ENCODE results near the gene BMPER.

The BMPER gene

GRCh38 chr7:33922820-33923219 lies 17.5 kb downstream of the BMPER start:
- H3K4me3 ChIP-seq (ENCODE audit: low read length) = no peak overlapping the region

DNA sequence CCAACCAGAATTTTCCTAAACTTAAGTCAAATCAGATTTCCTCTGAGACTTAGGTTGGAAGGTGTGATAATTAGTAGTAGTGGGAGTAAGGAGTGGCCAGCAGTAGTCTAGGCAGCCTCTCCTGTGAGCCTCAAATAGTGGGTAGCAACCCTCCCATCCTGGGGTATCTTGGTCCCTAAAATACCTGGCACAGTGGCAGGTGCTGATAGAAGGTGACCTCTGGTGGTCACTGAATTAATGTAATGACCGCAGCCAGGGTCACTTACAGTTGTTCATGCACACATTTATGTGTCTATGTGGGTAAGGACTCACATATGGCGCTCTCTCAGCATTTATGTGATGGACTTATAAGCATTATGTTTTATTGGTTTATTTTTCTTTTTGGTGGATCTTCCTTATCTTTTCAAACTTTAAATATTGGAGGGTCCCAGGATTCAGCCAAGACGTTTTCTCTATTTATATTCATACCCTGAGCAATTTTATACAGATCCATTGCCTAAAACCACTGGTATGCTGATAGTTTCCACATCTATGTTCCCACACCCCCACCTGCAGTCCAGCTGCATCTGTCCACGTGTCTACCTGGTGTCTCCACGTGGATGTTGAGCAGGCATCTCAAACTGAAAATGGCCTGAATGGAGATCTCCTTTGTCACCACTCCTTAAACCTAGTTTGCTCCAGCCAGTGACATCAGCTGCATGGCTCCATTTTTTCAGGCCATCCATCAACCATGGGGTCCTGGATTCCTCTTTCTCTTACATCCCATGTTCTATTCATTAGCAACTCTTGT lies 18.3 kb downstream of the BMPER start:
- TF ChIP-seq ZNF274 (IDR thresholded peaks at IDR 0.05; ENCODE audit: low read depth, low read length) = no peak
- H3K4me3 ChIP-seq (ENCODE audit: low read length) = no peak overlapping the region

More at GRCh38 chr7:33922820-33923219, 17.5 kb downstream of the BMPER start:
- TF ChIP-seq ZNF274 (IDR thresholded peaks at IDR 0.05; ENCODE audit: low read depth, low read length) = no peak

DNA sequence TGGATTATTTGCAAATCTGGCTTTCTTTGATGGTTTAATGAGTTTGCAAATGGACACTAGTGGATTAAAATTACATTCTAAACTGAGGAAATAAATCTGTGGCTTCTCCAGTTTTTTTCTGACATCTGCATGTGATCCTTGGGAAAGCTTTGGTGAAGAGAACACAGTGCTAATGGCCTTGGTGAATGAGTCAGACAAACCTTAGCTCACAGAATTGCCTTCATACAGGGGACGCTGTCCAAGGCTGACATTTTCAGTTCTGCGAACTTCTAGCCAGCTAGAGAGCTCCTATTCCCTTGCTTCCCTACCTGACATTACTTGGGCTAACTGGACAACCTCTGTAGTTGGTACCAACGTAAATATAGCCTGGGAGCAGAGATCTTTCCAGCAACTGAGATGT lies 21.2 kb downstream of the BMPER start:
- no peak for TF ChIP-seq ZNF274 (IDR thresholded peaks at IDR 0.05; ENCODE audit: low read depth, low read length)

DNA sequence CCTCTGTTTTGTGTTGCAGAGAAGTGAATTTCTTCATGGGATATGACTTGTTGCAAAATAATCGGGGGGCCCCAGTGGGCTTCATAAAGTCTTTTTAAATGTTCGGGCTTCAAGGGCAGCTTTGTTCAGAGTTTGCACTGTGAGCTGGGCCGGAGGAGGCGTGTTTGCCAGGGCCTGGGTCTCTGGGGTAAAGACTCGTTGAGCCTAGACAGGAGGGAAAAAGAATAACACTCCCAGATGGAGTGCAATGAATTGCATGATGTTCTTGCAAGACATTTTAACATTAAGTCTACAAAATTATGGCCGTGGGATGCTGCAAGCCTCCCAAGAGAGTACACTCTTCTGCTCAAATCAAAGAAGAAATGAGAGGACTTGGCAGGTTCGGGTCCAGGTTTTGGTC lies 23.6 kb downstream of the BMPER start:
- H3K4me3 ChIP-seq (ENCODE audit: low read length) = no peak overlapping the region
- TF ChIP-seq ZNF274 (IDR thresholded peaks at IDR 0.05; ENCODE audit: low read depth, low read length) = no peak

More for the DNA sequence above, 21.2 kb downstream of the BMPER start:
- H3K4me3 ChIP-seq (ENCODE audit: low read length) = no peak overlapping the region

- no peak for TF ChIP-seq ZNF274 (IDR thresholded peaks at IDR 0.05; ENCODE audit: low read depth, low read length)
- no peak overlapping the region for H3K4me3 ChIP-seq (ENCODE audit: low read length)
Observed at GRCh38 chr7:33932221-33932620, 26.9 kb downstream of the BMPER start.

DNA sequence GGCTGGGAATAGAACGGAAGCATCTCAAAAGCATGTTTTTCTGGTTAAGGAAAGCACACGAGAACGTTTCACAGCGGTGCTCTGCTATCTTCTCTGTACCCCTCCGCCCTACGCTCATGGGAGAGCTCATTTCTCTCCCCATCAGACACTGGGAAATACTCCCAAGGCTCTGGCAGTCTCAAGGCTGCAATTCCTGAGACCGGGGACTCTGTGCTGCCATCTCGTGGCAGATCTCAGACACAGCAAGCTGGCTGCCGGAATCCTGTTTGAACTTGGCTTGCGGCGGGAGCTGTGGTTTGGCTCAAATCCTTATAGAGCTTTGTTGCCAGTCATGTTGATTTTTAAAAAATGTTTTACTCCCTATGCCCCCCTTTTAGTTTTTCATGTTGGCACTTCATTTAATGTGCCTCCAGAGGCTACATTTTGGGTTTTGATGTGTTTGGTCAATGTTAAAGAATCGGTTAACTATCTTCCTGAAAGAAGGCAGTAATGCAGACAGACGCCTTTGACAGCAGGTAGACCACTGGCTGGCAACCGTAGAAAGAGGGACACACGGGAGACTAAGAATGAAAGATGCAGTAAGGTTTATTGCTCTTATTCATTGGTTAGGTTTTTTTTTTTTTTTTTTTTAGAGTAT lies 27.6 kb downstream of the BMPER start:
- H3K4me3 ChIP-seq (ENCODE audit: low read length) = no peak overlapping the region

DNA sequence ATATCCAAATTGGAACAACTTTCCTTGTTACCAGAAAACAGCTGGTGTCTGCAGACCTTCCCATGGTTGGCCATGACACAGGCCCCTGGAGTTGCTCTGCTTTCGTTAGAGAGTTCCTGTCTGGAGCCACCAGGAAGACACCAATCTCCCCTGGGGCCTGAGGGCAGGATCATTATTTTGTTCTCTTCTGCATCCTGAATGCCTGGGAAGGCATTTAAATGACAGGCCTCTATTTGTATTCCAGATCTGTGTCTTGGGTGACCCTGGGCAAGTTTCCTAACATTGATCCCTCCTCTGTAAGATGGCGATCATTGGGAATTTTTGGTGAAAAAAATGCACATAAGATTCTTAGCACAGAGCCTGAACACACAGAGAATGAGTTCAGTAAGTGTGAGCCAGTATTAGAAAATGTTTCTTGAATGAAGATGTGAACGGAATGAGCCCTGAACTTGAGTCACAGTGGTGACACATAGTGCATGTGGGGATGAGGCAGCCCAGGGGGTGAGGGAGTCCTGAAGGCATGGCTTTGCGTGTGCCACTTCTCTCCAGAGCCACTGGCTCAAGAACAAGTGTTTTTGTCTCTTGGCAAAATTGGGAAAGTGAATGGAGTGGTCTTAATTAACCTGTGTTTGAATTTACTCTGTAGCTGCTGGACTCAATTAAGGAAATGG lies 28.4 kb downstream of the BMPER start:
- no peak overlapping the region for H3K4me3 ChIP-seq (ENCODE audit: low read length)
- no peak for TF ChIP-seq ZNF274 (IDR thresholded peaks at IDR 0.05; ENCODE audit: low read depth, low read length)

More for the DNA sequence above, 27.6 kb downstream of the BMPER start:
- no peak for TF ChIP-seq ZNF274 (IDR thresholded peaks at IDR 0.05; ENCODE audit: low read depth, low read length)

GRCh38 chr7:33934391-33934790 lies 29.1 kb downstream of the BMPER start:
- TF ChIP-seq ZNF274 (IDR thresholded peaks at IDR 0.05; ENCODE audit: low read depth, low read length) = no peak
- H3K4me3 ChIP-seq (ENCODE audit: low read length) = no peak overlapping the region

DNA sequence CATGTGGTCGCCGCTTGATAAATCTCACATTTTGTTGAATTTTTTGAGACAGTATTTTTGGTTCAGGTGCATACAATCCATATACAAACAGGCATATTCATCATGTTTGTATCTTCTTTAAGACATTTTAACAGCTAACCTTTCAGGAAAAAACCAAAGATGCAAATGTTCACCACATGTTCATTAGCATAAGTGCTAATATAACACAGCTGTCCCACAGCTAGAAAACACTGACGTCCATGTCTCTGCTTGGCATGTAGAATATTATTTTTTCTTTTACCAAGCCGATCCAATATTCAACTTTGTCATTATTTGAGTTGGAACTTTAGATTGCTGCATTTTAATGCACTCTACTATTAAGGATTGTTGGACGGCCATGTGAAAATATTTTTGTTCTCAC lies 31.2 kb downstream of the BMPER start:
- H3K4me3 ChIP-seq (ENCODE audit: low read length) = no peak overlapping the region
- TF ChIP-seq ZNF274 (IDR thresholded peaks at IDR 0.05; ENCODE audit: low read depth, low read length) = no peak

- H3K4me3 ChIP-seq (ENCODE audit: low read length) = no peak overlapping the region
- no peak for TF ChIP-seq ZNF274 (IDR thresholded peaks at IDR 0.05; ENCODE audit: low read depth, low read length)
Observed at GRCh38 chr7:33937871-33938270, 32.5 kb downstream of the BMPER start.

GRCh38 chr7:33939121-33939520 lies 33.8 kb downstream of the BMPER start:
- H3K4me3 ChIP-seq (ENCODE audit: low read length) = no peak overlapping the region
- no peak for TF ChIP-seq ZNF274 (IDR thresholded peaks at IDR 0.05; ENCODE audit: low read depth, low read length)

DNA sequence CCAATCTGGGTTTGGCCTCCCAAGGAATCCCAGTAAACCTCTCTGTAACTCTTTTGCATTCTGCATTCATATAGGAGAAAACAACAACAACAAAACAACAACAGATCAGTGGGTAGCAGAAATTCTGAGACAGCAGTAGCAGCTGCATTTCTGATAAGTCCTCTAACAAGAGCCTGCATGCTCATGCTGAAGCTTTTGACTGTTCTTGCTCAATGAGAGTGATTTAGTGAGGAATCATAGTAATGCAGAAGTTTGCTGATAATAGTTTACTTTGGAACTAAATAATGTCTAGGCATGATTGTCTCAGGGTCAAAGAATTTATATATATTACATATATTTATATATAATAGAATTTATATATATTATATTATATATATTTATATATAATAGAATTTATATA lies 35.2 kb downstream of the BMPER start:
- no peak overlapping the region for H3K4me3 ChIP-seq (ENCODE audit: low read length)
- no peak for TF ChIP-seq ZNF274 (IDR thresholded peaks at IDR 0.05; ENCODE audit: low read depth, low read length)

- TF ChIP-seq ZNF274 (IDR thresholded peaks at IDR 0.05; ENCODE audit: low read depth, low read length) = no peak
- H3K4me3 ChIP-seq (ENCODE audit: low read length) = no peak overlapping the region
Observed at GRCh38 chr7:33941418-33941817, 36.1 kb downstream of the BMPER start.

DNA sequence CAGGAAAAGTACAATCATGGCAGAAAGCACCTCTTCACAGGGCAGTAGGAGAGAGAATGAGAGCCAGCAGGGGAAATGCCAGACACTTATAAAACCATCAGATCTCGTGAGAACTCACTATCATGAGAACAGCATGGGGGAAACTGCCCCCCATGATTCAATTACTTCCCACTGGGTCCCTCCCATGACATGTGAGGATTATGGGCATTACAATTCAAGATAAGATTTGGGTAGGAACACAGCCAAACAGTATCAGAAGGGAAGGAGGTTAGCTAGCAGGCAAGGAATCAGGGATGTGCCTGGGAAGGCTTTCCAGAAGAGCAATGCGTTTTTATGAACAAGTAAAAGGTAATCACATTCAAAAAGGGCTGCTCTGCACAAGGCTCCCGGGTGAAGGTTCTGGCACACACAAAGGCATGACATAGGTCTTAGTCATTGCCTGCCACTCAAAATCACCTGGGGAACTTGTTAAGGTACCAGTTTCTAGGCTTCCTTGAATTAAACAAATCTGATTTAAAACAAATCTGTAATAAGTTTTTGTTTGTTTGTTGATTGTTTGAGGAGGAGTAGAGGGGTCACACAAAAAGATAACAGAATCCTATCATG lies 40.9 kb downstream of the BMPER start:
- TF ChIP-seq ZNF274 (IDR thresholded peaks at IDR 0.05; ENCODE audit: low read depth, low read length) = no peak
- H3K4me3 ChIP-seq (ENCODE audit: low read length) = no peak overlapping the region

Data from GM08714 (cell line).